Activated T-helper 9 cell treated with anti-CD3 and anti-CD28 coated beads, Interleukin-2, amount 50 U/mL, for 16 hours (primary cell): Measurements from ENCODE around the gene PTPRN2.
"Not testable (repeated sequence)": the region's sequence is repeated elsewhere in the genome, so short reads cannot be mapped to it uniquely, and the experiment has no call there.

Experiments
- DNase-seq: peaks from one replicate; pipeline ENCODE4 v3.0.0-alpha.2; 2020; ENCODE audit warnings: low read depth

The PTPRN2 gene

DNA sequence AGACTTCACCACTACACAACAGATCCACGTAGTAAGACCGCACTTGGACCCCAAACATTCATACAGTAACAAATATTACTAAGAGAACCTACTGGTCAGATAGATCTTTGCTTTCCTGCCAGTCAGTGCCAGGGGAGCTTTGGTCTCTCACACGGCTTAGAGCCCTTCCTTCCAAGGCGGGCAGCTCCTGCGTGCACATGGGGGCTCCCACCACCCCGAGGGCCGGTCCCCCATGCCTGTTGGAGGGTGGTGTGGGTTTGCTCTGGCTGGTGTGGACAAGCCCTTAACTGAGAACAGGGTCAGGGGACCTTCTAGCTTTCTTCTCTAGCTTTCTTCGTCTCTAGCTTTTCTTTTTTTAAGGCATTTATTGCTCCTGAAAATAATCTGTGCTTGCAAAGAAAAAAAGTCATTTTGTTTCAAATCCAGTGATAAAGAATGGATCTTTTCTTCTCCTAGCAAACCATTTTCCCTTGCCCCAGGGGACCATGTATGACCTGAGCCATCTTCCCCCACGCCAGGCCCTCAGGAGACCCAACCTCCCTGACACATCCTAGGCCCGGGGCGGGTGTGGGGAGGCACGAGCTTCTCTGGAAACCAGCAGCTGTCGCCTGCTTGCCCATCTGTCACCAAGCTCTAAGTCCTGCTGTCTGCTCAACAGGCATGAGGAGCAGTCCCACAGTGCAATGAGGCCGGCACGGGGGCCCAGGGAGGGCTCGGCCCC is 591.1 kb downstream of the PTPRN2 start:
- no peak for DNase-seq

DNA sequence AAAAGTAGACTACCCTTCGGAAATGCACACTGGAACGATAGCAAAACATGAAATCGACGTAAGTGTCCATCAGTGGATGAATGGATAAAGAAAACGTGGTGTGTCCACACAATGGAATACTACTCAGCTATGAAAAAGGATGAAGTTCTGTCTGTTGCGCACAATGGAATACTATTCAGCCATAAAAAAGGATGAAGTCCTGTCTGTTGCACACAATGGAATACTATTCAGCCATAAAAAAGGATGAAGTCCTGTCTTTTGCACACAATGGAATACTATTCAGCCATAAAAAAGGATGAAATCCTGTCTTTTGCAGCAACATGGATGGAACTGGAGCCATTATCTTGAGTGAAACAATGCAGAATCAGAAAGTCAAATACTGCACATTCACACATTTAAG is 591.8 kb downstream of the PTPRN2 start:
- no peak for DNase-seq

DNA sequence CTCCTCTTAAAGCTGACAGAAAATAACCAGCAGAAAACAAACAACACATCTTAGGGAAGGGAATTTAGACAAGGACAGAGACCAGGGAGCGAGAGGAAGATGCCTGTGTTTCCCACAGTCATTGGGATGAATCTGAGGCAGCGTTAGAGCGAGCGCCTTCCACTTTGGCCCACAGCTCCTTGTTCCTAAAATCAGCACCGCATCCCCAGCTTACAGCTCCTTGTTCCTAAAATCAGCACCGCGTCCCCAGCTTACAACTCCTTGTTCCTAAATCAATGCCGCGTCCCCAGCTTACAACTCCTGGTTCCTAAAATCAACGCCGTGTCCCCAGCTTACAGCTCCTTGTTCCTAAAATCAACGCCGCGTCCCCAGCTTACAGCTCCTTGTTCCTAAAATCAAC is 593.3 kb downstream of the PTPRN2 start:
- no peak for DNase-seq

DNA sequence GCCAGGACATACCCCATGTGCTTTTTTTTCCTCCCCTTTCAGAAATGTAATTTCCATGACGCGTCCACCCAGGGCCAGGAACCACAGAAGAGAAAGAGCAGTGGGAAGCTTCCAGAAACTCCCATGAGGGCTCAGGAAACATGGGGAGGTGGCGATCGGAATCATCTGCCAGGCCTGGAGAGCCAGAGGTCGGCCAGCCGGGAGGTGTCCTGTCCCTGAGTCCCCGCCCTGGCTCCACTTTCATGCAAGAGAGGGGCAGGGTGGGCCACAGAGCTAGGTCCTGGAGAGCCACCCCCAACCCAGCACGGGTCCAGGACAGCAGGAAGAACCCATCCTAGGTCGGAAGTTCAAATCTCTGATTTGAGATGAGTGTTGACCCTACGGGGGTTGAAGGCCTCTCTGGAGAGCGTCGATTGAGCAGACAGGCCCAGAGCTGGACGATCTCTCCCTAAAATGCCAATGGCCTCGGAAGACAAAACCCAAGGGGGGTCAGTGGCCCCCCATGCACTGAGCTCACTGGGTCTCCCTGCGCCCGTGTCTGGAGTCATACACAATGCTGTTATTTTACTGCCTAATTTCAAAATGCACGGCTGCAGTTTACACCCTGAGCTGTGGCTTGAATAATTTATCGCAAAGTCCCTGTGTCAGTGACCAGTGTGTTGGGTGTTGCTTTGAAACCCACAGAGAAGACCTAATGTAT is 594.1 kb downstream of the PTPRN2 start:
- no peak for DNase-seq

DNA sequence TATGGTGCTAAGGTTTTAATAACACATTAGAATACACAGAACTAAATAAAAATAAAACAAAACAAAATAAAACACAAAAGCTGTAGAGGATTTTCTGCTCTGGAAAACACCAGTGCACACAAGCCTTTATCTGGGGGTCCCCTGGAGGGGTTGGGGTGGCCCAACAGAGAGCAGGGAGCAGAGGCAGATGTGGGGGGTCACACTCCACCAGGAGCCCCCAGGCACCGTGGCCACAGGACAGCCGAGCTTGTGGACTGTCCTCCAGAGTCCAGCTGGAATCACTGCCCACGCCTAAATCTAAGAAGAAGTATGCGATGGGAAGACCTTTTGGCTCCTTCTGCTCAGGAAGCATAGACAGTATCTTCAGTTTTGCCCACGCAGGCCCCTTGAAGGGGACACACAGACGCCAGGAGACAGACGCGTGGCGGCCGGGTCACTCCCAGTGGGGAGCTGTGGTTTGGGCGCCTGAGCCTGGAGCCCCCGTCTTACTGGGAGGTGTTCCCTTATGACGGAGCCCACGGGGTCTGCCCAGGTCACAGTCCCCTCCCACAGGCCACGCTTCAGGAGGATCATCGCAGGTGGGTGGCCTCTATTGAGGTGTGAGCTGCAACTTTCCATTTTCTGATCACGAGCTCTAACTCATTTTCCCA is 595.0 kb downstream of the PTPRN2 start:
- no peak for DNase-seq

DNA sequence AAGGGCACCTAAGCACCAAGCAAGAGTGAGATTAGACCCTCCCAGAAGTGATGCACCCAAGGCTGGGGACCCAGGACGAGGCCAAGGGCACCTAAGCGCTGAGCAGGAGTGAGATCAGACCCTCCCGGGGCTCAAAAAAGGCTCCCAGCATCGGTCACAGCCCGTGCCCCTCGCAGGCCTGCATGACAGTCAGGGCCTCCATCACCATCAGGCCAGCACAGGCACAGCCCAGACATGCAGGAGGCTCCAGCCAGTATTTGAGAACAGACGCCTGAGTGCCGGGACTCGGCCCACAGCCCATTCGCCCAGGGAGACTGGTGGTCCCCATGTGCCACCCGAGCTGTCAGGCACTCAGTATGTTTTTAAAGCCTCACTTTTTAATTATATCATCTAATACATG is 595.9 kb downstream of the PTPRN2 start:
- no peak for DNase-seq

DNA sequence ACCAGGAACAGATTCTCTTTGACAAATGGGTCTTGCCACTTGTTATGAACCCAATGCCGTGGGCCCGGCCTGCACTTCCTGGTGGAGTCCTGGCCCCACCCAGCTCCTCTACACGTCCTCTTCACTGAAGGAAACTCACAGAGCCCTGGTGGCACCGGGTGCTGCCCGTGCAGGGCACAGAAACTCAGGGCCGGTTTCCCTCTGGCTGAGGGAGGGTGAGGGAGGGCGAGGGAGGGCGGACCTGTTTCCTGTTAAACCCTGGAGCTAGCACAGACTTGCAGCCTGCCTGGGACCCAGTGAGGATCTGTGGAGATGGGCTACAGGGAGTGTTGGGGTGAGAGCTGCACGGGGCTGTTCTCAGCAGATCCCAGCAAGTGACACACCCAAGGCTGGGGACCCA is 596.3 kb downstream of the PTPRN2 start:
- DNase-seq: no peak

DNA sequence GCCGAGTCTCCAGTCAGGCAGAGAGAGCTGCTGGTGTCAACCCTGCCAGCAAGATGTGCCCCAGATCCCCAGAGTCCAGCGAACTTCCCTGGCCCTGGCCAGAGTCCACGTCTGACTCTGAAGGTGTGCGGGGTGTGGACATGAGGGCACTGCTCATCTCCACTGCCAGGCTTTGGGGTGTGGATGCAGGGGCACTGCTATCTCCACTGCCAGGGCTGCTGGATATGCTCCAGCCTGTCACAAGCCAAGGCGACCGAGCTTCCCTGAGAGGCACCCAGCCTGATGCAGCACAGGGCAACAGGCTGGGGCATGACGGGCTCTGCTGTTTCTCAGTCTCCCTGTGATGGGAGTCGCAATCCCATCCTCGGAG is 596.8 kb downstream of the PTPRN2 start:
- DNase-seq: no peak

DNA sequence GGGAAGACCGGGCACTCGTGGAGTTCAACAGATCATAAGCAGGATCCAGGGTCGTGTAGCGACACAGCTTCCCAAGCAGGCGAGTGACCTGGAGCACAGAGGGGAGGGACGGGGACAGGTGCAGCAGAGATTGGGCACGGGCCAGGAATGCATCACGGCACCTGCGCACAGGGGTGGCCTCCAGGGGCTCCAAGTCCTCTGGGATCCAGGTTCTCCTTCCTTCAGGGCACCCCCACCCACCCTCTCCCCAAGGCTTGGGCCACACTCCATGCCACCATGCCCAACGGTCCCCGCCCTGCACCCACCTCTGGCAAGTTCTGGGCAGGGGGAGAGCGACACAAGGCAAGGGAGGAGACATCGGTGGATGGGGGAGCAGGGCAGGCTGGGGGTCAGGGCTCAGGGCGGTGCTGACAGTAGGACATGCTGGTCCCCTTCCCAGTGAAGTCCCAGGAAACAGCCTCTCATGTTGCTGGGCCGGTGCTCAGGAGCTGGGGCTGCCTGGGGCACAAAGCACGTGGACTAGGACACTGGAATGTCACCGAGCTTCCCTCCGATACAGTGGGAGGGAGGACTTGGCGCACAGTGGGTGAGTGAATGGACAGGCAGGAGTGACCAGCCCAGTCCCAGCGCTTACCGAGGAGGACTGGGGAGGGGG is 597.3 kb downstream of the PTPRN2 start:
- DNase-seq: no peak

DNA sequence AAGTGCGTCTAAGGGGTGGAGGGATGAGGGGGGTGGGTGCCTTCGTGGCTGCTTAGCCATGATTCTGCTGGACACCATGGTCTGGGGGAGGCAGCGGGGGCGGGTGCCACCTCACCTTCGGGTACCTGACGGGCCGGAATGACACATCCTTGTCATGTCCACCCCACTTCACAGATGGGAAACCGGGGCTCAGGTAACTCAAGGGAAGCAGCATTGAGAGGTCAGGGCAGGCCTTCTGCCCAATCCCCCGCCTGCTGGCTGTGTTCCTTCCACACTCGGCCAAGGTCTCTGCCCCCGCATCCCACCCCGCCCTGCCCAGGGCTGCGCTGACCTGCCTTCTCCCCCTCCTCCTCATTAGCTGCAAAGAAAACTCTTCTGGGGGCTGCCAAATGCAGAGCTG is 598.0 kb downstream of the PTPRN2 start:
- DNase-seq: no peak

DNA sequence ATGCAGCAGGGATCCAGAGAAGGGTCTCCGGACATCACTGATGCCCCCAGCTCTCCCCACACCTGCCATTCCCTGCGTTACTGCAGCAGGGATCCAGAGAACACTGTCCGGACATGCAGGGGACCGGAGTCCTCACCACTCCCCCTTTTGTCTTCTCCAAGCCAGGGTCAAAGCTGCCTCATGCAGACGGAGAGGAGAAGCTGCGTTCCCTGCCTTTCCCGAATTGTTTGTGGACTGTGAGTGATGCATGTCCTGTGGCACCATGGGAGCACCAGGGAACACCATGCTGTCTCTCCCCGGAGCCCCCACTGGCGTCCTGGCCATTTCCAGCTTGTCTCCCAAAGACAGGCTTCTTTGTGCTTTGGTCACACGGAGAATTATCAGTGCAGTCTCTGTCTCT is 599.7 kb downstream of the PTPRN2 start:
- DNase-seq: no peak

DNA sequence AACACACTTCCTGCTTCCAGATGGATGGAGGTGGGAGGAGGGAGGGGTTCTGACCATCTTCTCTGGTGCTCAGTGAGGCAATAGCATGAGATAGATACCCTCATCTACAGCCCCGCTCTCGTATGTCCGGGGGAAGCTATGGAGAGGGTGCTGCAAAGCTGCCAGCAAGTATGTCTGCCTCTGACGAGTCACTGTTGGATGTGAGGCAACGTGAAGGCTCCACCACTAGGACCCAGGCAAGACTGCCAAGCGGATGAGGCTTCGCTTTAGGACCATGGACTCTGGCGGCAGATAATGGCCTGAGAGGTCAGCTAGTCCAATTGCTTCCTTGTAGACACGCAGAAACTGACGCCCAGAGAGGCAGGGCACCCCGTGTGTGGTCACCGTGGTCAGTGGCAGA is 601.6 kb downstream of the PTPRN2 start:
- DNase-seq: no peak

DNA sequence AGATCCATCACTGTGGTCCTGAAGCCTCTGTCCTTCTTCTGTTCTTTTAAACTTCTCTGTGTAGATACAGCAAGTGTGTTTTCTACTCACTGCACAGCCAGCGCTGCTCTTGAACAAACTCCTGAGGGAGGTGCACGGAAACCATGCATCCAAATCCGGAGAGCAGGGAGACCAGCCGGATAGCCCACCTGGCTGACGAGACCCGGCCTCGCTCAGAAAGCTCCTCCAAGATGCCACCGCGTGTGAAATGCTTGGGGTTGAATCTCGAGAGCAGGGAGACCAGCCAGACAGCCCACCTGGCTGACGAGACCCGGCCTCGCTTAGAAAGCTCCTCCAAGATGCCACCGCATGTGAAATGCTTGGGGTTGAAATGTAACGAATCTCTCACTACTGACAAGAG is 602.0 kb downstream of the PTPRN2 start:
- DNase-seq: no peak

DNA sequence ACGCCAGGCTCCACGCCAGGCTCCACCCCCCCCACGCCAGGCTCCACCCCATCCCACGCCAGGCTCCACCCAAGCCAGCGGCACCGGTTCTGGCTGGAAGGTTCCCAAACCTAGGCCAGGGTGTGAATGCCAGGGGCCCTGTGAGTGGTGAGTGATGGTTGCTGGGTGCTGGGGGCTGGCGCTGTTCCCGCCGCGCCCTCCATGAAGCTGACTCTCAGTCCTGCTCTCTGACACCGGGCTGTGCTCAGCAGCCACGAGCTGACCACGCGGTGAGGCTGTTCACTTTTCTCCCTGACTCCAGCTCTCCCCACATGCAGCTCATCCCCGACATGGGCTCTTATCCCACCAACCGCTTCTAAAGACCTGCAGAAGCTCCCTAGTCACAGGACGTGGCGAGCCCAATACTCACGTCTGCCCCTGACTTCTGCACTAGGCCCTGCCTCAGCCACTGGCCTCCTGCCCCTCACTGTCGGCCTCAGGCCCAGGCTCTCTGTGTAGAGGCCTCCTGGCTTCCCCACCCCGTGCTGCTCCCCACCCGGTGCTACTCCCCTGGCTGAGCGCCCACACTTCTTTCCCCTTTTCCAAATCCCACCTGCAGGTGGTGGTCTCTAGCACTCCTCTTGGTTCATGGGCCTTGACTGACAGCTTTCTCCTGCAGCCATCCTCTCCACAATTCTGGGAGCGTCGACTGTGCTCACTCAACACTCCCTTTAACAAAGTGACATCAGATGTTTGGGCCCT is 603.0 kb downstream of the PTPRN2 start:
- no peak for DNase-seq

DNA sequence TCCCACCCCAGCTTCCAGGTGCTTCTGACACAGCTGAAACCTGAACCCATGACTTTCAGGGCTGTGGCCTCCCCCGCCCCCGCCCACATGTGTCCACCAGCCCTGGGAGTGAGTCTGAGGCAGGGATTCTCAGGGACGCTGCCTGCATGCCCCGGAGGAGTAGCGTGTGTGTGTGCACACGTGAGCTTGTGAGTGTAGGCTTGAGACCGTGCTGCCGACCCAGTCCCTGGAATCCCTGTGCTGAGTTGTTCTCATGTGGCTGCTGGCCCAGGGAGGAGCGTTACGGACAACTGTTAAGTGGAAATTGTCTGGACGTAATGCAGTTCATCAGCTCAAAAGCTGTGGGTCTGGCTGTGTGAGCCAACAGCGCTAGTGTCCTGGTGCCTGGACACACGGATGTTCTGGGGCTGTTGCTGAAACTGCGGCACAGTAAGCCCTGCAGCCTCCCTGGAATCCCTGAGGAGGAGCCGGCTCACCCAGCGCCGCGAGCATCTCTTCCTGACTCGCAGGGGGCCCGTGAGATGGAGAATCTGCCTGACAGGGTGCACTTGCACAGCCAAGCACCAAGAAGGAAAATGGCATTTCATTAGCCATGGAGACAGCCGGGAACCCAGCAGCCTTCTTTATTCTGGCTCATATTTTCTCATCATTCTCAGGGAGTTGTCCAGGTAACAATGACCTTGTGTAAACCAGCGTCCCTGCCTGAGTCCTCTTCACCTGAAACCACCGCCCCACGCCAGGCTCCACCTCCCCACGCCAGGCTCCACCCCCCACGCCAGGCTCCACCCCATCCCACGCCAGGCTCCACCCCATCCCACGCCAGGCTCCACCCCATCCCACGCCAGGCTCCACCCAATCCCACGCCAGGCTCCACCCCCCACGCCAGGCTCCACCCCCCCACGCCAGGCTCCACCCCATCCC is 603.9 kb downstream of the PTPRN2 start:
- no peak for DNase-seq

DNA sequence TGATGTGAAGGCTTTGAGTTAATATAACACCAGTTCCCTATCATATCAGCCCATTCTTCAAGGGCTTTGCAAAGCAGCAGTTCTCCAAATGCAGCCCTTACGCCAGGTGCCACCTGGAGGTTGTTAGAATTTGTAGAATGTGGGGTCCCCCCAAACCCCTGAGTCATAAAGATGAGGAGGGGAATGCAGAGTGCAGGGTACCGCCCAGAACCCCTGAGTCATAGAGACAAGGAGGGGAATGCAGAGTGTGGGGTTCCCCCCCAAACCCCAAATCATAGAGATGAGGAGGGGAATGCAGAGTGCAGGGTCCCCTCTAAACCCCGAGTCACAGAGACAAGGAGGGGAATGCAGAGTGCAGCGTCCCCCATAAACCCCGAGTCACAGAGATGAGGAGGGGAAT is 605.8 kb downstream of the PTPRN2 start:
- no peak for DNase-seq

DNA sequence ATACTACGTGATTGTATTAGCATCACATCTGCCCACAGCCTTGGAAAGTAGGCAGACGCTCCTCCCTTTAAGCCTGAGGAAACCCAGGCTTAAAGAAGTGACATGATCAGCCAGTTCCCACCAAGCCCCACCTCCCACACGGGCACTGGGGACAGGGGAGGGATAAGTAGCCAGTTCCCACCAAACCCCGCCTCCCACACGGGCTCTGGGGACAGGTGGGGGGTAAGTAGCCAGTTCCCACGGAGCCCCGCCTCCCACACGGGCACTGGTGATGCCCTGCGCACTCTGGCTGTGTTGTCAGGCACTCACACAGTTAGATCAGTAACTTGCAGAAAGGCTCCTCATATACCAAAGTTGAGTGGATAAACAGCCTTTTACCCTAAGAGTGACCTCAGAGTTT is 606.8 kb downstream of the PTPRN2 start:
- no peak for DNase-seq

DNA sequence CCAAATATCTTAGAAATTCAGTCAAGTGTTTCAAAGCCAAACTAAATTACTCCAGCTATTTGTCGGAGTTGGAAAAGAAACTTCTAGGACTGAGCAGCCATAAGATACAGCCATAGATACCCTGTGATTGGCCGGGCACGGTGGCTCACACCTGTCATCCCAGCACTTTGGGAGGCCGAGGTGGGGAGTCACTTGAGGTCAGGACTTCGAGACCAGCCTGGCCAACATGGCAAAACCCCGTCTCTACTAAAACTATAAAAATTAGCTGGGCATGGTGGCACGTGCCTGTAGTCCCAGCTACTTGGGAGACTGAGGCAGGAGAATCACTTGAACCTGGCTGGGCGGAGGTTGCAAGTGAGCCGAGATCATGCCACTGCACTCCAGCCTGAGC is 607.3 kb downstream of the PTPRN2 start:
- DNase-seq: not testable (repeated sequence)

DNA sequence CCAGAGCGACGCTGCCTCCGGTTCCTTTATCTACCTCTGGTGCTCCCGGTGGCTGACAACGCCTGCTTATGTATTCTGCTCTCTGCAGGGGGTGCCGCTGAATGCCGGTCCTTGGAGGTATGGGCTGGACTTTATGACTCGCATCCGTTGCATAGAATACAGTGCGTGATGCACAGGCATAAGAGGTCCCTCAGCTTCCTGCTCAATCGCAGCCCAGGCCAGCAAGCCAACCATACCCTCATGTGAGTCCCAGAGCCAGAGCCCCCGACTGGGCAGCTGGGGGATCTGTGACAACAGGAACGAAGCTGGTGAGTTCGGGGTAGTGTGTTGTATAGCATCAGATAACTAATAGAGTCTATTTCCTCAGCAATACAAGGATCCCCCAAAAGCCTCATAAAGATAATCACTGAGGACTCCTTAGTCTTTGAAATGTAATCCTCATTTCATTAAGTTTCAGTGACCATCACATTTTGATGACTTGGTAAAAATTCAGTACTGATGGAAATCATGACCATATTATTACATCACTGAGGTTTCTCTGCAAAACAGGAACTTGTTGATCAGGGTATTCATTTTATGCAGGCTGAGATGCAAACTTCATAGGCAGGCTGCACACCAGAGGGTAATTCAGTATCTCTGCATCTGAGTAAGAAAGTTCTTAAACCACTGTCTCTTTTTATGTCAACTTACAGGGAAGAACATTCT is 607.8 kb downstream of the PTPRN2 start:
- DNase-seq: no peak

DNA sequence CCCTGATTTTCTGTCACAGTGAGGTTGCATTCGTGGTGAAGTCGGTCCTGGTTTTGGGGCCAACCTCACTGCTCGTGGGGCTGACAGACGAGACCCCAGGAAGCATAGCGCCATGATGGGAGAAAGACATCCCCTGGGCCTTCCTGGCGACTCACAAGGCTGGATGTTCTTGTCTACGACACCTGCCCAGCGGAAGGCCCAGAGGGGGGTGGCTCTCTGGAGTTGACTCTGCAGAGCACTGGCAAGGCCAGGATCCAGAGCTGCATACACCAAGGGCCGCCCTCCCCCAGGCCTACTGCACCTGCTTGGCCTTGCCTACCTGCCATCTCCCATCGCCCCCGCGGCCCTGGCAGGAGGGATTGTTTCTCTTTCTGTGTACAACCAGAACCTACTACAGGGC is 608.9 kb downstream of the PTPRN2 start:
- no peak for DNase-seq
